Thyroid gland (tissue), 4 donors: ENCODE results near the gene TAS1R2. TPM values are rescaled to one million over a fixed set of nuclear protein-coding genes. Genes with fewer than 3 reads are reported as not detected.
"Not testable (repeated sequence)": the region's sequence is repeated elsewhere in the genome, so short reads cannot be mapped to it uniquely, and the experiment has no call there.

Experiments
- DNase-seq, 2 donors: peaks; one replicate each; pipeline ENCODE4 v3.0.0-alpha.2; 2019
- H3K27ac ChIP-seq, 3 donors: fragments of 200-600 bp; sonication (generic); 1 replicate in 2 of 3; 2 replicates in 1 of 3; pipeline ENCODE4 v1.5.1; 2016 to 2019; ENCODE audit warnings: mild to moderate bottlenecking in 1 of 3, moderate library complexity in 1 of 3
- H3K27me3 ChIP-seq: fragments of 200-600 bp; sonication (generic); one replicate; pipeline ENCODE4 v1.5.1; 2019
- H3K36me3 ChIP-seq, 2 donors: fragments of 200-600 bp; sonication (generic); one replicate each; pipeline ENCODE4 v1.5.1; 2016 to 2019
- H3K4me1 ChIP-seq, 2 donors: fragments of 200-600 bp; sonication (generic); one replicate each; pipeline ENCODE4 v1.5.1; 2017 to 2019
- H3K4me3 ChIP-seq, 3 donors: fragments of 200-600 bp; sonication (generic); replicated peaks in 1 of 3; 1 replicate in 2 of 3; 2 replicates in 1 of 3; pipeline ENCODE4 v1.5.1; 2016; ENCODE audit warnings: mild to moderate bottlenecking in 1 of 3
- H3K9me3 ChIP-seq: fragments of 200-600 bp; sonication (generic); one replicate; pipeline ENCODE4 v1.5.1; 2017
- CTCF ChIP-seq, 6 experiments: fragments of 200-600 bp in 3 of 6; fragments of 450-650 bp in 3 of 6; sonication (generic) in 3 of 6; IDR thresholded peaks; one replicate each; pipeline ENCODE4 v1.5.1; 2016 to 2019; ENCODE audit warnings: antibody characterized with exemption in 6 of 6, mild to moderate bottlenecking in 2 of 6, inconsistent platforms in 1 of 6, moderate library complexity in 1 of 6
- POLR2A ChIP-seq, 2 donors: fragments of 450-650 bp; IDR thresholded peaks; one replicate each; pipeline ENCODE4 v1.6.1; 2017; ENCODE audit warnings: antibody characterized with exemption in 2 of 2, mild to moderate bottlenecking in 2 of 2, moderate library complexity in 1 of 2
- WGBS, 2 donors: methylation state at CpG; one replicate each; pipeline ENCODE4 v1.1.5; 2017; 5-methylcytosine and 5-hydroxymethylcytosine counted together
- intact Hi-C: fragments of 100-400 bp; cut with DNase I; formaldehyde crosslinking; loops from one replicate; pipeline ENCODE4 v1.15.1; 2023
- total RNA-seq, 4 donors: library from RNA; depleted of rRNA; stranded (reverse); fragments of >200 nt; gene quantifications; one replicate each; pipeline ENCODE4 v1.2.3, GENCODE V29; 2016

TAS1R2 gene
- total RNA-seq, 4 donors from 2014 or later, result not detected

- Histone ChIP-seq H3K4me3 (no peak overlapping the region), H3K9me3 (no peaks in the 10 kb centered on the region), H3K27me3 (no peaks in the 10 kb centered on the region), H3K36me3 (no peaks in the 10 kb centered on the region), H3K4me1 (no peaks in the 10 kb centered on the region), H3K27ac (no peak overlapping the region)
- no peak for DNase-seq
- WGBS, 2 donors, result 93 to 94% methylated on average over 13 to 17 of the region's 17 CpGs
- intact Hi-C loops, result no loop called here
- no peak for TF ChIP-seq POLR2A (IDR thresholded peaks at IDR 0.05)
- TF ChIP-seq CTCF (IDR thresholded peaks at IDR 0.05), result no peak
These were observed 19.3 kb downstream of the TAS1R2 start for GRCh38 chr1:18840145-18840544.

GRCh38 chr1:18836654-18837053 is 22.8 kb downstream of the TAS1R2 start:
- WGBS, 2 donors, result 71 to 78% methylated on average over 5 of the region's 5 CpGs
- Histone ChIP-seq H3K27me3 (no peaks in the 10 kb centered on the region), H3K4me1 (no peaks in the 10 kb centered on the region), H3K27ac (no peak overlapping the region), H3K36me3 (no peaks in the 10 kb centered on the region), H3K4me3 (no peak overlapping the region), H3K9me3 (no peaks in the 10 kb centered on the region)
- intact Hi-C loops, result no loop called here
- no peak for TF ChIP-seq POLR2A (IDR thresholded peaks at IDR 0.05)
- no peak for TF ChIP-seq CTCF (IDR thresholded peaks at IDR 0.05)
- no peak for DNase-seq

- H3K9me3 ChIP-seq, H3K4me3 ChIP-seq, H3K27ac ChIP-seq, DNase-seq, H3K27me3 ChIP-seq, intact Hi-C loops, H3K36me3 ChIP-seq, H3K4me1 ChIP-seq: not testable (repeated sequence)
- WGBS, 2 donors, result 48 to 50% methylated on average over 1 of the region's 1 CpG
These were observed 27.1 kb downstream of the TAS1R2 start for GRCh38 chr1:18832319-18832718.

- WGBS, 2 donors, result 89 to 100% methylated on average over 1 to 2 of the region's 2 CpGs
- Histone ChIP-seq H3K9me3 (no peaks in the 10 kb centered on the region), H3K27me3 (no peaks in the 10 kb centered on the region), H3K4me3 (no peak overlapping the region), H3K36me3 (no peaks in the 10 kb centered on the region), H3K4me1 (no peaks in the 10 kb centered on the region), H3K27ac (no peak overlapping the region)
- DNase-seq, result no peak
- TF ChIP-seq POLR2A (IDR thresholded peaks at IDR 0.05) (no peak), CTCF (IDR thresholded peaks at IDR 0.05) (no peak)
- intact Hi-C loops, result no loop called here
These were observed 27.8 kb downstream of the TAS1R2 start for GRCh38 chr1:18831656-18832055.

- no peak overlapping the region for H3K27ac ChIP-seq
- TF ChIP-seq POLR2A (IDR thresholded peaks at IDR 0.05), result no peak
- no peak for TF ChIP-seq CTCF (IDR thresholded peaks at IDR 0.05)
- H3K27me3 ChIP-seq, result no peaks in the 10 kb centered on the region
- 49 to 68% methylated on average over 12 of the region's 12 CpGs for WGBS, 2 donors
- no peaks in the 10 kb centered on the region for H3K9me3 ChIP-seq
- no peaks in the 10 kb centered on the region for H3K36me3 ChIP-seq
- intact Hi-C loops, result no loop called here
- no peak for DNase-seq
- H3K4me1 ChIP-seq, result no peaks in the 10 kb centered on the region
- no peak overlapping the region for H3K4me3 ChIP-seq
These were observed 28.9 kb downstream of the TAS1R2 start for GRCh38 chr1:18830596-18830995.

GRCh38 chr1:18829671-18830070 is 29.8 kb downstream of the TAS1R2 start:
- intact Hi-C loops, result no loop called here
- DNase-seq, result no peak
- Histone ChIP-seq H3K4me3 (no peak overlapping the region), H3K27me3 (no peaks in the 10 kb centered on the region), H3K36me3 (no peaks in the 10 kb centered on the region), H3K9me3 (no peaks in the 10 kb centered on the region), H3K27ac (no peak overlapping the region), H3K4me1 (no peaks in the 10 kb centered on the region)
- WGBS, 2 donors, result 94 to 100% methylated on average over 1 of the region's 1 CpG
- TF ChIP-seq POLR2A (IDR thresholded peaks at IDR 0.05), result no peak
- TF ChIP-seq CTCF (IDR thresholded peaks at IDR 0.05), result no peak
